GM21825 (cell line): ENCODE measurements around the gene LRRFIP1.

ENCODE experiments used
- ATAC-seq: cut with Tn5 transposase; IDR thresholded peaks from one replicate; pipeline ENCODE4 v1.9.1; 2021; ENCODE audit warnings: mild to moderate bottlenecking, moderate library complexity; ENCODE audit not compliant: unreplicated experiment

LRRFIP1 gene

DNA sequence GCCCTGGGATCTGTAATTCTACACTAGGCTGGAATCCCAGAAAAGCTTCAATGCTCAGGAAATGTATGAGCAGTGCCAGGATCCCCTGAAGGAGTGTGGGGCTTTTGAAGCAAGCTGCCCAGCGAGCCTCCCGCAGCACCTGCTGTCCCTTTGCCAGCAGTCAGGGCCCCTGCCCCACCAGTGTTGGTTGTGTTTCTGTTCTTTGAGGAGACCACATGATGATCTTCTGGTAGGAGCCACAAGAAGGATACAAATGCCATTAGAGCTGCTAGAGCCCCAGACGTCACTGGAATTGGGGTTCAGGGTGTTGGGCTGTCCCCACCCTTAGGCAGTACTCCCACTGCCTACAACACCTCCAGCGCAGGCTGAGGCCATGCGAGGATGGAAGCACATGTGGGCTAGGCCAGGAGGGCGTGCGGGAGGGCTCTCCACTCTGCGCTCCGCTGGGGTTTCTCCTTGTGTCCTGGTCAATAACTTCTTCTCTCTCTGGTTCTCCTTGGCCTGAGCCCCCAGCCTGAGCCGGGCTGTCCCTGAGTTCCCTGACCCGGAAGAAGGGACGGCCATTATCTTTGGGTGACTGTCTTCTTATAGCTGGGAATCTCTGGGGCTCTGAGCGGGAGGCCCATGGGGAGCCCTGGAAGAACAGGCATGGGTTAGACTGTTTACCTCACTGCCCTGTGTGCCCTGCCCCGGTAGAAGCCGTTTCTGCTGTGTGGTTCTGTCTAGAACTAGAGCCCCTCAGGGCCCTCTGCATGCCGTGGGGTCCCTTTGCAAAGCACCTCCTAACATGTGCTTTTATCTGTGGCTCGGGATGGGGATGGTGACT lies 73.9 kb downstream of the LRRFIP1 start:
- no peak for ATAC-seq

DNA sequence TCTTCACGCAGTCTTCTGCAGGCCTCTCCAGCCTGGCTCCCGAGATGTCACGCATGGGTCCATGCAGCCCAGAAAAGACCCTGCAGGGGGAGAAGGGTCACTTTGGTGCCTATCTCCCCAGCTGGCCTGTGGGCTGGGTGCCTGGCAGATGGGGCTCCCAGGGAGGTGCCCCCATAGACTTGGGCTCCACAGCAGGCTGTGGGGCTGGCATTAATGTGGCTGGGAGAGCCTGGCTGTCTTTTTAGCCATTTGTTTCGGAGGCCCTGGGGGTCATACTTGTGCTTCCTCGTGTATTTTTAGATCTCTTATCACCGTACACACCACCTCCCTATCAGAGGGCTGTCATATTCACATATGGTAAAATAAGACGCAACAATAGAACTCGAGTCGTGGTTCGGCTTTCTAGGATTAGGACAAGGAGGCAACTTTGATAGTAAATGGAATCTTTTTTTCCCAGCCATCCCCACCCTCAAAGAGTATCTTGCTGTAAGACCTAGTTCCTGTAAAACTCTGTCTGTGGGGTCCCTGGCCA lies 74.5 kb downstream of the LRRFIP1 start:
- ATAC-seq, result no peak

DNA sequence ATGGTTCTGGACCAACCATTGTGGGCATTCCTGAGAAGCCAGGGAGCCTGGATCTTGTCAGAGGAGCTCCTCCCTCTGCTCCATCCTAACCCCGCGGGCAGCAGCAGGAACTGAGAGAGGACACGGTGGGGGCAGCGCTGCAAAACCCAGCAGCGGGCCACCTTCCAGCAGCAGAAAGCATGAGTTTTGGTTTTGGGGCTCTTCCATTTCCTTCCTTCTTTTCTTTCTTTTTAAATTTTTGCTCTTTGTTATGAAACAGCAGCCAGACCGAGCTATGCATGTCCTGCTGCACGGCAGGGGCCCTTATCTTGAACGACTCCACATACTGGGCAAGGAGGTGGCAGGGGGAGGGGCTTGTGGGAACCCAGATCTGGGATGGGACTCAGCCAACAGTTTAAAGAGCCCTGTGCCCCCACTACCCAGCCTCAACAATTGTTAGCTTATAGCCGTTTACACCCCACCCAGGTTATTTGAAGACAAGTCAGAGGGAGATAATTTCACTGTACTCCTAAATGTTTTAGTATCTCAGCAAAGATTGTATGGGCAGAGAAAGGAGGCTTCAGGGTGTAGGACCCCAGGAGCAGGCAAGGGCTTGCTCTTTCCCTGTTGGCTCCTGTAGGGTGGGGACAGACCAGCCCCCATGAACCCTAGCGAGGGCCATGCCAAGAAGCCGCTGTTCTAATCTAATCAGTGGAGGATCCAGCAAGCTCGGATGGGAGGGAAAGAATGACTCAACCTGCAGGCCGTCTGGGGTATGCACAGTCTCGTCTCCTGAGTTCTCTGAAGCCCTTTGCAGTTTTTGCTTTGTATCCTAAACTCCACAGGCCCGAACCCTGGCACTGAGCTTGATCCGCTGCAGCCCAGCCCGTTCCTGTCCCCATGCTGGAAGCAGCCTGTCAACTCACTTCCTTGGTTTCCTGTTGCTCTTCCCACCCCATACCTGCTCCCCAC lies 75.3 kb downstream of the LRRFIP1 start:
- no peak for ATAC-seq

DNA sequence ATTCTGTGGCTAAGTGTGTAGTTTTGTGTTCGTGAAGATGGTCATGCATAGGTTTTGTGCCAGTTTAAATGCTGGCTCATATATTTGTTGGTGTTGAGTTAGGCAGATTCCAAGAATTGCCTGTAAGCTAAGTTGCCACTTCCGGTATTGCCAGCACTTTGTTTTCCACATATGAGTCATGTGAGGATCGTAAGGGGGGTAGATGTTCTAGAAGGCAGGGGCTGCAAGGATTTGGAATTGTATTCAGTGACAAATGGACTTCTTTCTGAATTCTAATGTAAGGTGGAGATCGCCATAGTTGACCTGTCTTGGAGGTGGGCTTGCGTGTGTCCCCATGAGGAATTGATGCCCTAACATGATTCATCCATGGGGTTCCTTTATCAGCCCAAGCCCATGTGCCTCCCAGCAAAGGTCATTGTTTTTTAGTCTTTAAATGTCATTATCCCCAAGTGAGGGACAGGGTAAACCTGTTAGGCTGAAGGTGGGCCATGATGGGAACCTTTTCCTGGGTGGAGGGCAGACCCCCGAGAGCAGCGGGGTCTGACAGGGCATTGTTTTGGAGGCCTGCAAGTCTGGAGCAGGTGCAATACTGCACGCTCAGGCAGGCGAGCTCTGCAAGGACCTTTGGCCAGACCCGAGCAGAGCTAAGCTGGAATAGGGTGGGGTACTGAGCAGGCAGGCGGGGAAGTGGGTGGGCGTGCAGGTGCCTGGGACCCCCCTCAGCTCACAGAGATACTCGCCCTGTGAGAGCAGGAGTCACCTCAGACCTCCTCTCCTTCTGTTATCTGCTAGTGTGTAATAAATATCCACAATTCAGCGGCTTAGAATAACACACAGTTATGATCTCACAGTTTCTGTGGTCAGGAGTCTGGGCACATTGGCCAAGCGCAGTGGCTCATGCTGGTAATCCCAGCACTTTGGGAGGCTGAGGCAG lies 77.4 kb downstream of the LRRFIP1 start:
- ATAC-seq, result no peak

DNA sequence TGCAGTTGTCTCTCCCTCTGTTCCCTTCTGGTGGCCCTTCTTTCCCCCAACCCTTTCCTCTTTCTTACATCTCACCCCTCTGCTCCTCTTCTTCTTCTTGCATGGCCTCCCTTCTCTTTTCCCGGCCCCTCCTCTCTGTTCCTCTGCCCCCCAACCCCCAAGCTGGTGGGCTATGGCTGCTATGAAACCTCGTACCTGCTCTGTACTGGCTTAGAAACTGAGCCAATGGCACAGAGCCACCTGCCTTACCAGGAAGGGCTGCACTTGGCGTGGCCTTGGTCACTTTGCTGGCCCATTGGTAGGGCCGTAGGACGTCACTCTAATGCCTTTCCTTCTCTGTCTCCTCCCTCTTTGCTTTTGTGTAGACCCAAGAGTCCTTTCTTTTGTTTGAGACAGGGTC lies 78.9 kb downstream of the LRRFIP1 start:
- ATAC-seq, result no peak

DNA sequence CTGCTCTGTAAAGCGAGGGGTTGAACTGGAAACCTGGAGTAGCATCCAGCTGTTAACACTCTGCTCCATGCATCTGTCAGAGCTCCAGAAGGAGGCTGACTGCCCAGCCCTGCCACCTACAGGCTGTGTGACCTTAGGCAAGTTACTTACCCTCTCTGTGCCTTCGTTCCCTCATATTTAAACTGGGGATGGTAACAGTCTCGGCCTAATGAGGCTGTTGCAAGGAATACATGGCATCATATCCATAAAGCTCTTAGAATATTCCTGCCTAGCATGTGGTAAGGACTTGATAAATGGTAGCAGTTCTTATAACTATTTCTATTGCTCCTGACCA lies 80.6 kb downstream of the LRRFIP1 start:
- ATAC-seq, result no peak

DNA sequence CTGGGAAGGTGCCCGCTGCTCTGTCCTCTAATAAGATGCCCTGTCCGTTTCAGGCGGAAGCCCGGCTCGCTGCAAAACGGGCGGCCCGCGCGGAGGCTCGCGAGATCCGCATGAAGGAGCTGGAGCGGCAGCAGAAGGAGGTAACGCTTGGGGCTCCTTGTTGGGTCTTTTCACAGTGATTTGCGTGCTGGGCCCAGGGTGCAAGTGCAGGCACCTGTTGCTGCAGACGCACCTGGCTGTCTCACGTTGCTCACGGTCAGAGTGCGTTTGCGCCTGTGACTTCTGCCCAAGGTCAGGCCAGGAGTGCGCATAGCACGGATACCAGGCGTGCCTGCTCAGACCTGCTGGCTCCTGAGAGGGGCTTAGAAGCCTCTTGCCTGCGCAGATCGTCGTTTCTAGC lies 81.1 kb downstream of the LRRFIP1 start:
- no peak for ATAC-seq

DNA sequence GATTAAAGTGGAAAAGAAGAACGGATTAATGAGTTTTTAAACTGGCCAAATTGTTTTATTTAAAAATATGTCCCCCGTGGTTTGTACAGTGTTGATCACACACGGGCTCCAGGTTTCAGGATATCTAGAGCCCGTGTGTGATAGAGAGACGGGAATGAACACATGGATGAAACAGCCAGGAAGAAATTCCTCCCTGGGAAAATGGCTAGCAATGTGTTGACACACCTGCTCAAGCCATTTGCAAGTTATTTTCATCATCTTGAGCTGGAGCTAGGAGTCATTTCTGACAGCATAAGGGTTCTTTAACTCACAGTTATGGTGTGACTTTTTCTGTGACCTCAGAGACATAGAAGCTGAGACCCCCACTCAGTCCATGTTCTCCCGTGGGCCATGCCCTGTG lies 81.6 kb downstream of the LRRFIP1 start:
- ATAC-seq, result no peak

DNA sequence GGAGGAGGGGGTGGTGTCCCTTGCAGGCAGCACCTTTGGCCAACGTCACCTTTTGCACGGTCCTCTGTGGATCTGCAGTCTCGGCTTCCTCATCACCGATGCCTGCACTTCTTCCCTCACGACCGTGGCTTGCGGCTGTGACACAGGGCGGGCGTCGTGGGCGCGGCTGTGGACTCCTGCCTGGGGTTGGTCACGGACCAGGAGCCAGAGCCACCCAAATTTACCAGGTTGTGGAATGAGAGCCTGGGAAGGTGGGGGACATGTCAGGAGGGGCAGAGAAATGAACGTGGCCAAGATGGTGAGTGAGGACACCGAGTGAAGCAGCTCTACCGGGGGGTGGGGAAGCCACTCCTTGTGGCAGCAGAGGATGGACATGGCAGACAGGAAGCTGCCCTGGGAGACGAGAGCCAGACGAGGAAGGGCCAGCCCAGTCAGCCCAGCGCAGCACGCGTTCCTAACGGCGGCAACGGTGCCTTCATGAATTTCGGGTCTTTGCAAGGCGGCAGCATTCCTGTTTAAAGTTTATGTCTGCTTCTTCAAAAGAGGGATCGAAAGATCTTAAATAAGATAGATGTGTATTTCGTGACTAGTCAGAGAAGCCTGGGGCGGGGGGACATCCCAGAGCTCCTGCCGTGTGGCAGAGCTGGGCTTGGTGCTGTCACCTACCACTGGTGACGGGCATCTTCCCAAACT lies 84.2 kb downstream of the LRRFIP1 start:
- ATAC-seq, result no peak

DNA sequence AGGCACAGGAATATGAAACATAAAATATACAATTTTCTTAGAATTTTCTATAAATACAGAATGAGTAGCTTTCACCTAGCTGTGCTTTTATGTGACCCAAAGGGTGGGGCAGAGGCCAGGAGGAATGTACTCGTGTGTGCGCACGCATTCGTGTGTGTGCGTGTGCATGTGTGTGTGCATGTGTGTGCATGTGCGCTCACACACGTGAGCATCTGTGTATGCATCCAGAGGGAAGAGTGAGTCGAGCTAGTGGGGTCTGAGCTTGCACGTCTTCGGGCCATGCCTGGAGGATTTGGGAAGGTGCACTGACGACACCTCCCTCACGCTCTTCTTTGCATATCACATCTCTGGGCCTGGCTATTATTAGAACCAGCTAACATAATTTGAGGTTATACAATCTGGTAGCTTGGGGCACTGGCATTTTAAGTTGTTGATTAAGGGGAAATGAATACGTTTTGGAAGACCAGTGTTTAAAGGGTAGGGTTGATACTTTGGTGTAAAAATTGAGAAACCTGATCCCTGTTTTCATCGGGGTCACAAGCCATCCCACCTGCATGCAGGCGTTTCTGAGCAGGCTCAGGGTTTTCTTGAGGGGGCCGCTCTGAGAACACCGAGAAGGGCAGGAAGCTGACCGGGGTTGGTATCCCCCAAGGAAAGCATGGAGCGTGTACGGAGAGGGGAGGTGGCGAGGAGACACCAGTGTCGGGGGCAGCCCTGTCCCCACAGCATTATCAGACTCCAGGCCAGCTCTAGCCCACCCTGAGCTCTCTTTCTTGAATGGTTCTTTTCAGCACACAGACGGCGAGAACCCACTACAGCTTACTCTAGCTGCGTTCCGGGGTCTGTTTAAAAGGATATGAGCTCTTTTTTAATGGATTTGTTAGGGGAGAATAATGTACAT lies 85.3 kb downstream of the LRRFIP1 start:
- no peak for ATAC-seq

DNA sequence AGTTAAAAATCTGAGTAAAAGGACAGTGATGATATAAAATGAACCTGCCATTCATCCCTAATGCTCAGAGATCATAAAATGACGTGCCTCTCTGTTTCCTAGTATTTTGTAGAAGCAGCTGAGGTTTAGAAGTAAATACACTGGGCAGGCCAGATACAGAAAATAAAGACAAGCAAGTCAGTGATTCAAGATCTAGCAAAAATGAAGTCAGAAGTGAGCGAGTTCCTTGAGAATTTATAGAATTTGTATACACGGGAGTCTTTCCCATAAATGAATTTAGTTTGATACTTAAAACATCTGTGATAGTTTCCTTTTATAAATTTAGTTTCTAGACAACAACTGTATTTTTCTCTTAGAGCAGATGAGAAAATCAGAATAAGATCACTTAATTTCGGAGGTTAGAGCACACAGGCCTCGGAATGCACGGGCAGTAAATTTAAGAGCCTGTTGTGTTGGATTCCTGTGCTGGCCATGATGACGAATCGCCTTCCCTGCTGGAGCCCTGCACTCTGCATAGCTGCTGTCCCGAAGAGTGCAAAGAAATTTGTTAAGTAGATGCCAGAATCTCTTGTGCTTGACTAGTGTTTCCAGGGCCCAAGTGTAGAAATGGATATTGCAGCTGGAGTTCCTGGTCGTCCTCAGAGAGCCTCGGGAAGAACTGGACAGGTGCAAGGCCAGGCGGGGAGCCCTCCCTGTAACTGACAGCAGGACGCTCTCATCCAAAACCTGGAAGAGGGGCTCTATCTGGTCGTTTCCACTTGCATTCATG lies 87.5 kb downstream of the LRRFIP1 start:
- no peak for ATAC-seq

DNA sequence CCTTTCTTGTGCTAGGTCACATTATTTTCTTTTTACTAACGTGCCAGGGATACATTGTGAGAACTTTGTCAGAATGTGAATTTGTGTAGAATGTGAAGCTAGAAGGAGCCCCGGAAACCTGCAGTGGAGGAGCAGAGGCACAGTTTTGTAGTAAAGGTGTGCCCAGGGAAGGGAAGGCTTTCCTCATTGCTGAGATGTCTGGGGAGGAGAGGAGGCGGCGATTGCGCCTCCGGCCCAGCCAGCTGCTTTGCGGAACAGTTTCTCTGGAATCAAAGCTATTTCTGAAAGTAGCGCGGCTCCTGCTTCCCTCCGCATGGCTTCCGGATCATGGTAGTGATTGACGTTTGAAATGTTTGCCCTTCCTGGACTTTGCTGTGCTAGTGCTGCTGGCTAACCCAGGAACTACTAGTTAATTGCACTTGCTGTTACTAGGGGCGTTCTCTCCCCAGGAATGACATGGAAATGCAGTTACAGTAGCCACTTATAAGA lies 88.1 kb downstream of the LRRFIP1 start:
- no peak for ATAC-seq

DNA sequence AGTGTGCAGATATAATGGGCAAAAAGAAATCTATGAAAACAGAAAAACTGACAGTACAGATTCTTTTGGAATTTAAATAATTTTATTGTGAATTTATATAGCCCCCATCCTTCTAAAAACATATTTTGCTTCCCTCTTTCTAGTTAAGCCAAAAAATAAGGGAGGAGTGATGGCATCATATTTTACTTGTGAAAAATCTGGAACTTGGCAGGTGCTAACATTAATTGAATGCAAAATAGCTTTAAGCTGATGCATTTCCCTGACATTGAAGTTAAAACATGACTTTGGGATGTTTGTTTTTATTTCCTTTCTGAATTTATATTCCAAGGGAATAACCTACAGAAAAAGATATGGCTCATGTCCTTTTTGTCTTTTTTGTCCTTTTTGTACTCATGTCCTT lies 88.6 kb downstream of the LRRFIP1 start:
- no peak for ATAC-seq

DNA sequence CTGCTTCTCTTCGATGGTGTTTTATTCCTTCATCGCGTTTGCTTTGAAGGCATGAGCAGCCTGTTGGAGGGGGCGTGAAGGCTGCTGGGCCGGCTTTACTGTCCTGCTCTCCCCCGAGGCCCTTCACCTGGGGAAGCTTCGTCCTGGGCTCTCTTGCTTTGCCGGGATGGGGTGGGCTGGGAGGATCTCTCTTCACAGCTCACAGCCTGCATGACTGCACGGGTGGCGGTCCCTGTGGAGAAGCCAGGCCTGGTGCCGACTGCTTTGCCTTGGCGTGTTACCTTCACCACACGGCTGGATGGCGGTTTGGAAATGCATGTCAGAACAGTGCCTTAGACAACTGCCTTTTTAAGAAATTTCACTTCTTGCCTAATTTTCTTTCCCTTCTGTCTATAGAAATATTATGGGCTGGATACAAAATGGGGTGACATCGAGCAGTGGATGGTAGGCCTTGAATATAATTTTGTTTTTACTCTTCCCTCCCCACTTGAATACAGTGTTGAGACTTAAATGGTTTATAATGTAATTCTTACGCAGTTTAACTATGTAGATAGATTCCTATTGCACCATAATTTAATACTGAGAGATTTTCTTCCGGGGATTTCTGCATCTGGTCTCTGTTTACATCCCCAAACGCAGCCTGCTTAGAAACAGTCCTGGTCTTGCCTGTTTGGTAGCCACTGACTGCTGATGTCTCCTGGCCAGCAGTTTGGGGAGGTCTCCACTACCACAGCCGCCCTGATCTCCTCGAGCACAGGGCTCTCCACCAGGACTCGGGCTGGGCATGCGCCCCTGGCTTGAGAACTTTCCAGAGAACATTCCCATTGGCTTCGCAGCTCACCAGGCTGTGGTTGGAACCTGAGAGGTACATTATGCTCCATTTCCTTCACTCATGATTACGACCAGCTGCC lies 90.2 kb downstream of the LRRFIP1 start:
- ATAC-seq, result no peak

DNA sequence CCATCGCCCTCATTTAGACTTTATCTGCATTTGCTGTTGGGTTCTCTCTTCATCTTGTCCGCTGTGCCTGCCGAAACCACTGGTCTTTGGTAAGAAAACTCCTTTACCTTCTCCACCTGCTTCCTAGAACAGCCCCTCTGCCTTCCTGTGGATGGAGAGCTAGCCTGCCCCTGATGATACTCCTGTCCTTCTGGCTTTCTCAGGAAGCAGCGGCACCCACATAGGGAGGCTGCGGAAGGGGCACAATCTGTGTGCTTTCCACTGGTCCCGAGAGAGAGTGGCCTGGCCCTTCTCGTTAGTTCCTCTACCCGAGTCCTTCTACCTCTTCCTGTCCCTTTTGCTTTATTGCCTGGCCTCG lies 90.9 kb downstream of the LRRFIP1 start:
- no peak for ATAC-seq

DNA sequence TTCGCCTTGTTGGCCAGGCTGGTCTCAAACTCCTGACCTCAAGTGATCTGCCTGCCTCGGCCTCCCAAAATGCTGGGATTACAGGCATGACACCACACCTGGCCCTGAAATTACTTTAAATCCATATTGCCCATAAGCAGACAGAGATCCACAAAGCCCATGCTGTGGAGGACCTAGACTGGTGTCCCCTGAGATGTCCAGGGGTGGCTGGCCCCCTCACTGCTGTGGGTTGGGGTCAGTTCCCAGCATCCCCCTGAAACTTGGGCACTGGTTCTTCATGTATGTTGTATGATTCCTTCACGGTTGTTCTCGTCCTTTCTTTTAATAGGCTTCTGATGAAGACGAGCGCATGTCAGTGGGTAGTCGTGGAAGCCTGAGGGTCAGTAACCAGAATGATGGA lies 93.1 kb downstream of the LRRFIP1 start:
- no peak for ATAC-seq

DNA sequence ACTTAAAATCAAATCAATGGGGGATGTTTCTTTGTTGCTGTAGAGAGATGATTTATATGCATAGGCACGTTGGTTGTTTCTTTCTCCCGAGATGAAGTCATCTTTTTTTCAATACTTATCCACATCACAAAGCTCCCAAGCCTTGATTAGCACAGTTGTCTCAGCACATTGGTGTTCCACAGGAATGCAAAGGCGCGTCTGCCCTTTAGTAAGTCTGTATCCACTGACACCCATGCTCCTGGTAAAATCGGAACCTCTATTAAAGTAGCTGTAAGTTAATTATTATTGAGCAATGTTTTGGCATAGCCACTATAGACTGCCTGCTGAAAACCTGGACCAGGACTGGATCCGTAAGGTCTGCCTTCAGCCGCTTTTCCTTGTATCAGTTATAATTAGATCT lies 93.6 kb downstream of the LRRFIP1 start:
- ATAC-seq, result no peak
